ENCODE measurements around the gene ACIN1. TPM values are rescaled to one million over a fixed set of nuclear protein-coding genes. Genes with fewer than 3 reads are reported as not detected.
A peak's percentile ranks its signal among the peaks of the same experiment; 100 is the strongest.

Gene ACIN1
- total RNA-seq, 1 experiment from 2014 or later, result 333 TPM

- peak overlapping the region; percentile 91; the same call in 1 of the 2 replicates for H3K14ac ChIP-seq (ENCODE audit: insufficient read depth, low read length)
- H3K9me3 ChIP-seq (ENCODE audit: control insufficient read depth, low read depth, low read length), result no peaks in the 10 kb centered on the region
- H2BK15ac ChIP-seq (ENCODE audit: low read depth, low read length), result no peak overlapping the region
- H4K8ac ChIP-seq (replicated peaks; ENCODE audit: insufficient read length, low read depth, low read length), result no peak overlapping the region
- no peak overlapping the region for H2AK5ac ChIP-seq (ENCODE audit: insufficient read length, low read length)
- no peak overlapping the region for H2BK12ac ChIP-seq (ENCODE audit: insufficient read length, low read depth, low read length)
- H3K4ac ChIP-seq (ENCODE audit: low read depth, low read length), result no peak overlapping the region; the same call in 1 of the 2 replicates
- H3K23ac ChIP-seq (ENCODE audit: insufficient read length, low read depth, low read length), result no peak overlapping the region
- H3K79me2 ChIP-seq (ENCODE audit: insufficient read depth, low read length), result peaks cover 5% of the 10 kb centered on the region; the same call in 1 of the 2 replicates
- H2BK5ac ChIP-seq (ENCODE audit: insufficient read length, low read length), result no peak overlapping the region
- no peaks in the 10 kb centered on the region; the same call in 1 of the 2 replicates for H3K27me3 Mint-ChIP-seq (ENCODE audit: low read depth)
- DNase-seq, result peak; percentile 94
- H2BK120ac ChIP-seq (ENCODE audit: low read depth, low read length, poor library complexity, severe bottlenecking), result no peak overlapping the region
- H3K27ac ChIP-seq (ENCODE audit: insufficient read length, low read depth, low read length), result peak overlapping the region; percentile 28
- H3K27me3 ChIP-seq (ENCODE audit: insufficient read depth, low read length), result no peaks in the 10 kb centered on the region
- peaks cover 3% of the 10 kb centered on the region for H4K20me1 ChIP-seq (ENCODE audit: control insufficient read depth, insufficient read depth, insufficient read length)
- peak overlapping the region; percentile 93 for H3K9ac ChIP-seq (ENCODE audit: extremely low read depth, insufficient read length, low read length)
- no peaks in the 10 kb centered on the region for H3K9me3 Mint-ChIP-seq
- H3T11ph ChIP-seq (ENCODE audit: low read length), result no peak overlapping the region
- WGBS (ENCODE audit: extremely low coverage, insufficient read length, low lambda C conversion rate), result 100% methylated on average over 1 of the region's 14 CpGs
- H3K36me3 Mint-ChIP-seq (ENCODE audit: insufficient read depth in 1 of 3, low read depth in 3 of 3), result peaks cover 38 to 82% (median 72%) of the 10 kb centered on the region in 3 experiments; a peak in 6 of 7 replicates
- H2BK20ac ChIP-seq (ENCODE audit: low read depth, low read length, poor library complexity, severe bottlenecking), result no peak overlapping the region
- H3K56ac ChIP-seq (ENCODE audit: insufficient read length, low read depth, low read length), result no peak overlapping the region
- peak overlapping the region; percentile 98 to 100 (median 98) for H3K27ac Mint-ChIP-seq
- peak overlapping the region; percentile 98 for H3K4me2 ChIP-seq (ENCODE audit: insufficient read depth, insufficient read length, low read length)
- 0 out of 2 replicates have a peak, but pooled peaks cover 3% of the 10 kb centered on the region for H3K4me1 ChIP-seq (ENCODE audit: insufficient read depth, low read length)
- H3K4me3 Mint-ChIP-seq, result peak overlapping the region; percentile 87 to 99
- H3K79me1 ChIP-seq (ENCODE audit: insufficient read depth, low read depth, low read length, poor library complexity, severe bottlenecking), result peaks cover 11% of the 10 kb centered on the region
- TF ChIP-seq, protein P1, sequence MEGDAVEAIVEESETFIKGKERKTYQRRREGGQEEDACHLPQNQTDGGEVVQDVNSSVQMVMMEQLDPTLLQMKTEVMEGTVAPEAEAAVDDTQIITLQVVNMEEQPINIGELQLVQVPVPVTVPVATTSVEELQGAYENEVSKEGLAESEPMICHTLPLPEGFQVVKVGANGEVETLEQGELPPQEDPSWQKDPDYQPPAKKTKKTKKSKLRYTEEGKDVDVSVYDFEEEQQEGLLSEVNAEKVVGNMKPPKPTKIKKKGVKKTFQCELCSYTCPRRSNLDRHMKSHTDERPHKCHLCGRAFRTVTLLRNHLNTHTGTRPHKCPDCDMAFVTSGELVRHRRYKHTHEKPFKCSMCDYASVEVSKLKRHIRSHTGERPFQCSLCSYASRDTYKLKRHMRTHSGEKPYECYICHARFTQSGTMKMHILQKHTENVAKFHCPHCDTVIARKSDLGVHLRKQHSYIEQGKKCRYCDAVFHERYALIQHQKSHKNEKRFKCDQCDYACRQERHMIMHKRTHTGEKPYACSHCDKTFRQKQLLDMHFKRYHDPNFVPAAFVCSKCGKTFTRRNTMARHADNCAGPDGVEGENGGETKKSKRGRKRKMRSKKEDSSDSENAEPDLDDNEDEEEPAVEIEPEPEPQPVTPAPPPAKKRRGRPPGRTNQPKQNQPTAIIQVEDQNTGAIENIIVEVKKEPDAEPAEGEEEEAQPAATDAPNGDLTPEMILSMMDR (conservative IDR thresholded peaks at IDR 0.05), result no peak
- H3K18ac ChIP-seq (ENCODE audit: insufficient read length, low read depth, low read length), result peak overlapping the region; percentile 74
- H3K23me2 ChIP-seq (ENCODE audit: insufficient read length, low read depth, low read length, poor library complexity, severe bottlenecking), result peaks cover 12% of the 10 kb centered on the region
- H2AFZ ChIP-seq (ENCODE audit: low read length), result no peak overlapping the region
- H3K4me1 Mint-ChIP-seq, result peaks cover 35 to 48% of the 10 kb centered on the region in 2 experiments
- H4K91ac ChIP-seq (ENCODE audit: insufficient read length, low read depth, low read length), result no peak overlapping the region
- H4K5ac ChIP-seq (ENCODE audit: insufficient read length, low read depth, low read length), result no peak overlapping the region
Measured at GRCh38 chr14:23071244-23071920, 23.6 kb downstream of the ACIN1 start.
